Measurements from ENCODE around the gene APOM. TPM values are rescaled to one million over a fixed set of nuclear protein-coding genes. Genes with fewer than 3 reads are reported as not detected.

The APOM gene
- total RNA-seq, 4 donors from 2014 or later = 1.8 to 7.9 (median 2.4) TPM

DNA sequence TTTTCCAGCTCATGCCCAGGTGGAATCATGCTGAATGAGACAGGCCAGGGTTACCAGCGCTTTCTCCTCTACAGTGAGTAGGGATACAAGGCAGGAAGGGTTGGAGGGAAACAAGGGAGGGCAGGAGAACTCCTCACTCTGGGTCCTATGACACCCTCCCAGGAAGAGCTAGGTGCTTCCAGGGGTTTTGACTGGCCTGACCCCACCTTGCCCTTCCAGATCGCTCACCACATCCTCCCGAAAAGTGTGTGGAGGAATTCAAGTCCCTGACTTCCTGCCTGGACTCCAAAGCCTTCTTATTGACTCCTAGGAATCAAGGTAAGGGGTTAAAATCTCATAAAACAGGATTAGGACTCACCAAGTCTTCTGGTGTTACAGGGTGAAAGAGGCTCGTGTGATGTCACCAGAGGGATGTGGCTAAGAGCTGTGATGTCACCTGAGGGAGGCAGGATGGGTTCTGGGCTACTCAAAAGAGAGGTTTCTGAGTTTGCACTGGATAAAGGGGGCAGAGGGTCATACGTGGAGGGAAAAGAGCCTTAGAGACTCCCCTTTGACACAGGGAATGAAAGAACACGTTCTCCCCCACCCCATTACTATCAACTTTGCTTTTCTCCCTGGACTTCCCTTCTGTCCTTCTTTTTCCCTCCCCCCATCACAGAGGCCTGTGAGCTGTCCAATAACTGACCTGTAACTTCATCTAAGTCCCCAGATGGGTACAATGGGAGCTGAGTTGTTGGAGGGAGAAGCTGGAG lies 1.9 kb downstream of the APOM start:
- ATAC-seq = no peak
- TF ChIP-seq, protein P1, sequence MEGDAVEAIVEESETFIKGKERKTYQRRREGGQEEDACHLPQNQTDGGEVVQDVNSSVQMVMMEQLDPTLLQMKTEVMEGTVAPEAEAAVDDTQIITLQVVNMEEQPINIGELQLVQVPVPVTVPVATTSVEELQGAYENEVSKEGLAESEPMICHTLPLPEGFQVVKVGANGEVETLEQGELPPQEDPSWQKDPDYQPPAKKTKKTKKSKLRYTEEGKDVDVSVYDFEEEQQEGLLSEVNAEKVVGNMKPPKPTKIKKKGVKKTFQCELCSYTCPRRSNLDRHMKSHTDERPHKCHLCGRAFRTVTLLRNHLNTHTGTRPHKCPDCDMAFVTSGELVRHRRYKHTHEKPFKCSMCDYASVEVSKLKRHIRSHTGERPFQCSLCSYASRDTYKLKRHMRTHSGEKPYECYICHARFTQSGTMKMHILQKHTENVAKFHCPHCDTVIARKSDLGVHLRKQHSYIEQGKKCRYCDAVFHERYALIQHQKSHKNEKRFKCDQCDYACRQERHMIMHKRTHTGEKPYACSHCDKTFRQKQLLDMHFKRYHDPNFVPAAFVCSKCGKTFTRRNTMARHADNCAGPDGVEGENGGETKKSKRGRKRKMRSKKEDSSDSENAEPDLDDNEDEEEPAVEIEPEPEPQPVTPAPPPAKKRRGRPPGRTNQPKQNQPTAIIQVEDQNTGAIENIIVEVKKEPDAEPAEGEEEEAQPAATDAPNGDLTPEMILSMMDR (IDR thresholded peaks at IDR 0.05 in 4 of 5, conservative IDR thresholded peaks at IDR 0.05 in 1 of 5) = no peak
- no peak for TF ChIP-seq POLR2A (IDR thresholded peaks at IDR 0.05)
- in situ Hi-C loops (cut with MboI; ENCODE audit: low sequenced_read_pairs in 4 of 4) (loop anchor here in 2 of 4 donors (25.0 kb wide), 2 partner anchors 305 to 530 kb away; partner anchors contain the start of genes AGER (in 2 of the 2), AGPAT1 (in 2 of the 2), GPSM3 (in 2 of the 2) and PBX2 (in 2 of the 2)), intact Hi-C loops (cut with DNase I; ENCODE audit: low total_unique reads) (no loop called here)
- no peaks in the 10 kb centered on the region for H3K27me3 ChIP-seq
- no peaks in the 10 kb centered on the region for H3K9me3 ChIP-seq
- DNase-seq = no peak
- peaks cover 0 to 5% of the 10 kb centered on the region in 2 donors for H3K36me3 ChIP-seq
- H3K27ac ChIP-seq = no peak overlapping the region
- no peak overlapping the region for H3K4me3 ChIP-seq
- H3K4me1 ChIP-seq = peaks cover 29 to 30% of the 10 kb centered on the region in 2 donors

DNA sequence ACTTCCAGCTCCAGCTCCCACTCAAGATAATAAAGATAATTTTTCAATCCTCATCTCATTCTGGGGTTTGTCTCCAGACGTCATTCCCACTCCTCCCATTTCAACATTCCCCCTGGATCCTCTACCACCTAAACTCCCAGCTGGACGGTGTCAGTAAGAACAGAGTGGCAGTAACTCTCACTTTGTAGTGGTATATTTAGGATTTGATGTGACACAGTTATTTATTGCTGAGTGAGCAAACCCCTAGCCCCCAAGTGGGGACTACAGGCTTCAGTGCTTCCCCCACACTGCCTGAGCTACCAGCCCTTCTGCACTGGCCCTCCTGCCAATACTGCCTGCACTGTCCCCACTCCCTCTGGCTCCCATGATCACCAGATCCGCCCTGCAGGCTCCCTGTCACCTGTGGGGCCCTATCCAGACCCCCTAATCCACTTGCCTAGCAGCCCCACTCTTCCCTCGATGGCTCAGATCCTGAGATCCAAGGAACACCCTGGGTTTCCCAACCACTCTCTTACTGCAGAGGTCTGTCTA lies 2.5 kb downstream of the APOM start:
- DNase-seq = no peak
- no peaks in the 10 kb centered on the region for H3K9me3 ChIP-seq
- TF ChIP-seq, protein P1 (IDR thresholded peaks at IDR 0.05 in 4 of 5, conservative IDR thresholded peaks at IDR 0.05 in 1 of 5) = no peak
- TF ChIP-seq POLR2A (IDR thresholded peaks at IDR 0.05) = no peak
- peak overlapping the region in 1 of 4 donors; percentile 100 for H3K27ac ChIP-seq
- no peaks in the 10 kb centered on the region for H3K27me3 ChIP-seq
- H3K36me3 ChIP-seq = peaks cover 0 to 8% of the 10 kb centered on the region in 2 donors
- no peak for ATAC-seq
- in situ Hi-C loops (cut with MboI; ENCODE audit: low sequenced_read_pairs in 4 of 4) = loop anchor here in 2 of 4 donors (25.0 kb wide), 2 partner anchors 304 to 529 kb away; partner anchors contain the start of genes AGER (in 2 of the 2), AGPAT1 (in 2 of the 2), GPSM3 (in 2 of the 2) and PBX2 (in 2 of the 2)
- H3K4me1 ChIP-seq = peaks cover 29 to 36% of the 10 kb centered on the region in 2 donors
- intact Hi-C loops (cut with DNase I; ENCODE audit: low total_unique reads) = no loop called here
- no peak overlapping the region for H3K4me3 ChIP-seq

DNA sequence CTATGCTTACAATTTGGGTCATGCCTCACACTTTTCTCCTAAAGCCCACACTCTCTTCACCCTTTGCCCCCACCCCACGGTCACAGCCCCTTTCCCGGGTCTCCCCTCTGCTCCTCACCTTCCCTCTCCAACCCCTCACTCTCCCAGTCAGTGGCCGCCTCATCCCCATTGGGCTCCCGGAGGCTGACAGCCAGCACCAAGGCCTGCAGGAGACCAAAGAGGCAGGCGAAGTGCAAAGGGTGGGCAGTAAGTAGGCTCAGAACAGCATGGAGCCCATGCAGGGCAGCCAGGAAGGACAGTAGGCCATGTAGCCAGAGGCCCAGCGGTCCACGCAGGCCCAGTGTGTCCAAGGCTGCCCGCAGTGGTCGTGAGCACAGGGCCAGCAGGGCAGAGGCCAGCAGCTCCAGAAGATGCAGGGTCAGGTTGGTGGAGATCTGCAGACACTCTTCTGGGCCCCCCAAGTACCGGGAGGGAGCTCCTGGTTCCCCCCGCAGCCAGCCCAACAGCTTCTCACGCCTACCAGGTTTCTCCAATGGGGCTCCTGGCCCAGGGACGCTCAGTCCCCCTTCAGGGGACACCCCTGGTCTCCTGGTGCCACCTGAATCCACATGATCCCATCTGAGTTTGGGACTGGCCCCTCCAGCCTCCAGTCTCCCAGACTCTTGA lies 3.4 kb downstream of the APOM start:
- H3K36me3 ChIP-seq = peaks cover 0 to 14% of the 10 kb centered on the region in 2 donors
- no peak for TF ChIP-seq POLR2A (IDR thresholded peaks at IDR 0.05)
- TF ChIP-seq, protein P1 (IDR thresholded peaks at IDR 0.05 in 4 of 5, conservative IDR thresholded peaks at IDR 0.05 in 1 of 5) = no peak
- H3K27ac ChIP-seq = peak overlapping the region; percentile 80 to 100 (median 87)
- ATAC-seq (no peak), DNase-seq (no peak)
- peaks cover 30 to 38% of the 10 kb centered on the region in 2 donors for H3K4me1 ChIP-seq
- no peaks in the 10 kb centered on the region for H3K9me3 ChIP-seq
- intact Hi-C loops (cut with DNase I; ENCODE audit: low total_unique reads) = no loop called here
- H3K4me3 ChIP-seq = peak overlapping the region; percentile 58 to 82 (median 76)
- in situ Hi-C loops (cut with MboI; ENCODE audit: low sequenced_read_pairs in 4 of 4) = loop anchor here in 2 of 4 donors (25.0 kb wide), 2 partner anchors 303 to 528 kb away; partner anchors contain the start of genes AGER (in 2 of the 2), AGPAT1 (in 2 of the 2), GPSM3 (in 2 of the 2) and PBX2 (in 2 of the 2)
- H3K27me3 ChIP-seq = no peaks in the 10 kb centered on the region

DNA sequence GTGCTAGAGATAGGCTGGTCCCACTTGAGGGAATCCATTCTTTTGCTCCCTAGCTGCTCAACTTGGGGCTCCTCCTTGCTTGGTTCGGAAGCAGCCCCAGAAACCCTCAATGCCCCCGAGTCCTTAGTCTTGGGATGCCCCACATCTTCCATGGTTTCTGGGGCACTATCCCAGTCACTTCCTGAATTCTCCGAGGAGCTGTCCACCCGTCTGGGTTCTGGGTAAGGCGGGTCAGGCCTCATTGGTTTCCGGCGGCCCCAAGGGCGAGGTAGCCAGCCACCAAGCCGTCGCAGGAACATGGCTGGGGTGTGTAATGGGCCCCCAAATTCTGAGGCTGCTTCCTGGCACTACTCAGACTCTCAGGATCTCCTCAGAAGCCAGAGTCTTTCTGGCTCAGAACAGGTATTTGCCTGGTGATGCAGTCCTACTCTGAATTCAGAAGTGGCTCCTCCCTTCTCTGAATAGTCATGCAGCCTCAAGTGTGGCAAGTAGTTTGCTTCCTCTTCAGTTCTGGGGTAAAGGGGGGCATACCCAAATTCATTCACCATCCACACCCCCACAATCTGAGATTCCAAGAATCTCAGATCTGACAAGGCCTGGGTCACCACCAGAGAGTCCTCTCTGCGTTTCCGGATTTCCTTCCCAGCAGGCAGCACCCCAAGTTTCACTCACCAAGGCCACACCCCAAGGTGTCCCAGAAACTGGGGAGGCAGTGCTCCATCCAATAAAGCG lies 4.1 kb downstream of the APOM start:
- intact Hi-C loops (cut with DNase I; ENCODE audit: low total_unique reads) (loop anchor here (1.0 to 5.0 kb wide), 2 partner anchors 8 to 1312 kb away; partner anchors contain the start of gene BAG6), in situ Hi-C loops (cut with MboI; ENCODE audit: low sequenced_read_pairs in 4 of 4) (loop anchor here in 2 of 4 donors (25.0 kb wide), 2 partner anchors 302 to 527 kb away; partner anchors contain the start of genes AGER (in 2 of the 2), AGPAT1 (in 2 of the 2), GPSM3 (in 2 of the 2) and PBX2 (in 2 of the 2))
- Histone ChIP-seq H3K4me1 (peaks cover 34 to 40% of the 10 kb centered on the region in 2 donors), H3K27me3 (no peaks in the 10 kb centered on the region), H3K4me3 (peak overlapping the region; percentile 58 to 82 (median 76)), H3K27ac (peak overlapping the region; percentile 80 to 100 (median 87)), H3K36me3 (peaks cover 0 to 14% of the 10 kb centered on the region in 2 donors), H3K9me3 (no peaks in the 10 kb centered on the region)
- TF ChIP-seq, protein P1 (IDR thresholded peaks at IDR 0.05 in 4 of 5, conservative IDR thresholded peaks at IDR 0.05 in 1 of 5) = no peak
- no peak for TF ChIP-seq POLR2A (IDR thresholded peaks at IDR 0.05)
- ATAC-seq = peak in 1 of 2 donors; percentile 17
- no peak for DNase-seq
